Lower leg skin (tissue), 3 donors: ENCODE measurements around the gene RASL10A.

Experiments used
- POLR2A ChIP-seq, 2 donors: fragments of 450-650 bp; IDR thresholded peaks; one replicate each; pipeline ENCODE4 v1.6.1; 2016 to 2017; ENCODE audit warnings: antibody characterized with exemption in 2 of 2, mild to moderate bottlenecking in 1 of 2, moderate library complexity in 1 of 2
- TF ChIP-seq, protein P1 (sequence below), 3 donors: fragments of 450-650 bp; IDR thresholded peaks; one replicate each; pipeline ENCODE4 v1.5.1; 2016; ENCODE audit warnings: antibody characterized with exemption in 3 of 3, mild to moderate bottlenecking in 3 of 3, moderate library complexity in 2 of 3

DNA sequence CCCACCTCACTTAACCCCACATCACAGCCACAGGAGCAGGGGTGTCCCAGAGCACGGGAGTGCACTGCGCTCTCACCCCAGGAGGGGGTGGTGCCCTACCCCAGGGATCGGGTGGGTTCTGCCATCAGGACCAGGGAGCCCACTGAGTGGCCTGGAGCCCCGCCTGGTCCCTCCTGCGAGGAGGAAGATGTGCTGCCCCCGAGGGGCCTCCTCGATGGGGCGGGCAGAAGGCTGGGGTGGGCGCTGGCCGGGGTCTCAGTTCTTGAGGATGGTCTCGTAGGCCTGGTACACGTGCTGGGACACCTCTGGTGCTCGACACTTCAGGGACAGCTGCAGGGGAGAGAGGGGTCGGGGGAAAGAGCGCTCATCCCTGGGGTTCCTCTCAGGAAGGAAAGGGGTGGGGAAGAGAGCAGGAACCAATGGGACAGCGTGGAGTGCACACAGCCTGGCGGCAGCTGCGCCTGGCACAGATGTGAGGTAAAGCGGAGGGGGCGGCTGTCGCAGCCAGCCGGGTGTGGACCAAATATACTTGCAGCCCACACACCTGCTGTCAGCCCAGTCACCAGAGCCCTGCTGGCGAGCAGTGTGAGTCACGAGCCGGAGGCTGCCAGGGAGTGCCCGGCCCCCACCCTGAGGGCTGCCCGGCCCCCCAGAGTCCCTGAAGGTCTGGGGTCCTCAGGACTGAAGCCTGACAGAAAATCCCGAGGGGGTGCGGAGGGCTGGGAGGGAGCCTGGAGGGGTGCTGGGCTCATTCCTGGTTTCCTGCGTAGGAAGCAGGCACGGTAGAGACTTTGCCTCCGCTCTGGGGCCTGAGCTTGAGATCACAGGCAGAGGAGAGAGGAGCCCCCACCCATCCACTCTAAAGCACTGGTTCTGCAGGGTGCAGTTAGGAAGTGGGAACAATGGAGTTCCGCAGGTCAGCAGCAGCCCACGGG, 13.3 kb upstream of the RASL10A start:
- TF ChIP-seq, protein P1, sequence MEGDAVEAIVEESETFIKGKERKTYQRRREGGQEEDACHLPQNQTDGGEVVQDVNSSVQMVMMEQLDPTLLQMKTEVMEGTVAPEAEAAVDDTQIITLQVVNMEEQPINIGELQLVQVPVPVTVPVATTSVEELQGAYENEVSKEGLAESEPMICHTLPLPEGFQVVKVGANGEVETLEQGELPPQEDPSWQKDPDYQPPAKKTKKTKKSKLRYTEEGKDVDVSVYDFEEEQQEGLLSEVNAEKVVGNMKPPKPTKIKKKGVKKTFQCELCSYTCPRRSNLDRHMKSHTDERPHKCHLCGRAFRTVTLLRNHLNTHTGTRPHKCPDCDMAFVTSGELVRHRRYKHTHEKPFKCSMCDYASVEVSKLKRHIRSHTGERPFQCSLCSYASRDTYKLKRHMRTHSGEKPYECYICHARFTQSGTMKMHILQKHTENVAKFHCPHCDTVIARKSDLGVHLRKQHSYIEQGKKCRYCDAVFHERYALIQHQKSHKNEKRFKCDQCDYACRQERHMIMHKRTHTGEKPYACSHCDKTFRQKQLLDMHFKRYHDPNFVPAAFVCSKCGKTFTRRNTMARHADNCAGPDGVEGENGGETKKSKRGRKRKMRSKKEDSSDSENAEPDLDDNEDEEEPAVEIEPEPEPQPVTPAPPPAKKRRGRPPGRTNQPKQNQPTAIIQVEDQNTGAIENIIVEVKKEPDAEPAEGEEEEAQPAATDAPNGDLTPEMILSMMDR (IDR thresholded peaks at IDR 0.05): no peak
- TF ChIP-seq POLR2A (IDR thresholded peaks at IDR 0.05): no peak
